ENCODE results near the gene IL17B.
"Not testable (repeated sequence)": the region's sequence is repeated elsewhere in the genome, so short reads cannot be mapped to it uniquely, and the experiment has no call there.

Gene IL17B

DNA sequence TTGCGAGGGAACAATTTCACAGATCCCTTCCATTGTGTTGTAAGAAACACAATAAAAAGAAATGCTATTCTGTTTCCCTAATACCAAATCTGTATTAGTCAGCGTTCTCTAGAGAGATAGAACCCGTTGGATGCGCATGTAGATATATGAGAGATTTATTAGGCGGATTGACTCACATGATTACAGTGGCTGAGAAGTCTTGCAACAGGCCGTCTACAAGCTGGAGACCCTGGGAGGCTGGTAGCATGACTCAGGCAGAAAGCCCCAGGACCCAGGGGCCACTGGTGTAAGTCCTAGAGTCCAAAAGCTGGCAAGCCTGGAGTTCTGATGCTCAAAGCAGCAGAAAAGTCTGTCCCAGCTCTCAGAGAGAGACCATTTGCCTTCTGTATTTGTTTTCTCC is 18.4 kb upstream of the IL17B start:
- no peaks in the 10 kb centered on the region for H3F3A ChIP-seq (ENCODE audit: insufficient read depth, low read length)
- no peaks in the 10 kb centered on the region for H3K9me3 ChIP-seq (ENCODE audit: low read length)
- no peaks in the 10 kb centered on the region for H4K20me1 ChIP-seq (ENCODE audit: insufficient read depth, low read length)
- H3K9ac ChIP-seq (ENCODE audit: low read length) = no peak overlapping the region
- H3K27me3 ChIP-seq (ENCODE audit: insufficient read depth, low read length) = peaks cover 7% of the 10 kb centered on the region; the same call in 1 of the 2 replicates
- no peaks in the 10 kb centered on the region for H3K36me3 ChIP-seq (ENCODE audit: insufficient read depth, low read length)
- H3K27ac ChIP-seq (ENCODE audit: low read depth, low read length, poor library complexity, severe bottlenecking) = no peak overlapping the region
- no peak overlapping the region for H3K4me3 ChIP-seq (ENCODE audit: low read depth, low read length, poor library complexity, severe bottlenecking)
- no peak for TF ChIP-seq EZH2 (IDR thresholded peaks at IDR 0.05; ENCODE audit: borderline replicate concordance, low read length)
- TF ChIP-seq, protein P1, sequence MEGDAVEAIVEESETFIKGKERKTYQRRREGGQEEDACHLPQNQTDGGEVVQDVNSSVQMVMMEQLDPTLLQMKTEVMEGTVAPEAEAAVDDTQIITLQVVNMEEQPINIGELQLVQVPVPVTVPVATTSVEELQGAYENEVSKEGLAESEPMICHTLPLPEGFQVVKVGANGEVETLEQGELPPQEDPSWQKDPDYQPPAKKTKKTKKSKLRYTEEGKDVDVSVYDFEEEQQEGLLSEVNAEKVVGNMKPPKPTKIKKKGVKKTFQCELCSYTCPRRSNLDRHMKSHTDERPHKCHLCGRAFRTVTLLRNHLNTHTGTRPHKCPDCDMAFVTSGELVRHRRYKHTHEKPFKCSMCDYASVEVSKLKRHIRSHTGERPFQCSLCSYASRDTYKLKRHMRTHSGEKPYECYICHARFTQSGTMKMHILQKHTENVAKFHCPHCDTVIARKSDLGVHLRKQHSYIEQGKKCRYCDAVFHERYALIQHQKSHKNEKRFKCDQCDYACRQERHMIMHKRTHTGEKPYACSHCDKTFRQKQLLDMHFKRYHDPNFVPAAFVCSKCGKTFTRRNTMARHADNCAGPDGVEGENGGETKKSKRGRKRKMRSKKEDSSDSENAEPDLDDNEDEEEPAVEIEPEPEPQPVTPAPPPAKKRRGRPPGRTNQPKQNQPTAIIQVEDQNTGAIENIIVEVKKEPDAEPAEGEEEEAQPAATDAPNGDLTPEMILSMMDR (IDR thresholded peaks at IDR 0.05; ENCODE audit: low read length) = no peak
- H3K4me2 ChIP-seq (ENCODE audit: low read length) = no peak overlapping the region
- no peak overlapping the region for H2AFZ ChIP-seq (ENCODE audit: low read length)
- H3K79me2 ChIP-seq (ENCODE audit: insufficient read depth, low read length) = no peaks in the 10 kb centered on the region
- no peaks in the 10 kb centered on the region for H3K4me1 ChIP-seq (ENCODE audit: insufficient read depth, low read length, severe bottlenecking)
- no peaks in the 10 kb centered on the region for H3K9me2 ChIP-seq (ENCODE audit: low read depth, low read length)

DNA sequence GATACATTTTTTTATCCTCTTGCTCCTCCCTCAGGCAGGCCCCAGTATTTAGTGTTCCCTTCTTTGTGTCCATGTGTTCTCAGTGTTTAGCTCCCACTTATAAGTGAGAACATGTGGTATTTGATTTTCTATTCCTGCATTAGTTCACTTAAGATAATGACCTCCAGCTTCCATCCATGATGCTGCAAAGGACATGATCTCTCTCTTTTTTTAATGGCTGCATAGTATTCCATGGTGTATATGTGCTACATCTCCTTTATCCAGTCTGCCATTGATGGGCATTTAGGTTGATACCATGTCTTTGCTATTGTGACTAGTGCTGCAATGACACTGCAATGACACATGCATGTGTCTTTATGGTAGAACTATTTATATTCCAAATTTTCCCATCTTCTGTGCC is 15.9 kb upstream of the IL17B start:
- not testable (repeated sequence) for H3K79me2 ChIP-seq (ENCODE audit: insufficient read depth, low read length); H3K36me3 ChIP-seq (ENCODE audit: insufficient read depth, low read length); H3K9ac ChIP-seq (ENCODE audit: low read length); H2AFZ ChIP-seq (ENCODE audit: low read length); H3K27me3 ChIP-seq (ENCODE audit: insufficient read depth, low read length); H3K9me3 ChIP-seq (ENCODE audit: low read length); H3K27ac ChIP-seq (ENCODE audit: low read depth, low read length, poor library complexity, severe bottlenecking); H3K4me3 ChIP-seq (ENCODE audit: low read depth, low read length, poor library complexity, severe bottlenecking); H4K20me1 ChIP-seq (ENCODE audit: insufficient read depth, low read length); H3K4me2 ChIP-seq (ENCODE audit: low read length); H3K4me1 ChIP-seq (ENCODE audit: insufficient read depth, low read length, severe bottlenecking); H3K9me2 ChIP-seq (ENCODE audit: low read depth, low read length); H3F3A ChIP-seq (ENCODE audit: insufficient read depth, low read length)

DNA sequence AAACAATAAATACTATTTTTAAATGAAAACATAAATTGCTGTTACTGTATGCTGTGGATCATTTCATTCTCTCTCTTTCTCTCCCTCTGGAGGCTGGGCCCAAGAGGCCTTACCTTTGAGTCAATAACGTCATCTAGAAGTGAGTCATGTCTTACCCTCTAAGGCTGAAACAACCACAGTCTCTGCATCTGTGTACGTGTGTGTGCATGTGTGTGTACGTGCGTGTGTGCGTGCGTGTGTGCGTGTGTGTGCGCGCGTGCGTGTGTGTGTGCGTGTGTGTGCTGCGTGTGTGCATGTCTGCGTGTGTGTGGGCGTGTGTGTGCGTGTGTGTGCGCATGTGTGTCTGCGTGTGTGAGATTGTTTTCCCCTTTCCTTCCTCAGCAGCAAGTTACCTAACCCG is 13.6 kb upstream of the IL17B start:
- H3F3A ChIP-seq (ENCODE audit: insufficient read depth, low read length) = no peaks in the 10 kb centered on the region
- peaks cover 12% of the 10 kb centered on the region; the same call in 1 of the 2 replicates for H3K27me3 ChIP-seq (ENCODE audit: insufficient read depth, low read length)
- H3K4me1 ChIP-seq (ENCODE audit: insufficient read depth, low read length, severe bottlenecking) = no peaks in the 10 kb centered on the region
- H3K4me2 ChIP-seq (ENCODE audit: low read length) = no peak overlapping the region
- no peak overlapping the region for H3K4me3 ChIP-seq (ENCODE audit: low read depth, low read length, poor library complexity, severe bottlenecking)
- no peak overlapping the region for H2AFZ ChIP-seq (ENCODE audit: low read length)
- H3K79me2 ChIP-seq (ENCODE audit: insufficient read depth, low read length) = no peaks in the 10 kb centered on the region
- no peak overlapping the region for H3K9ac ChIP-seq (ENCODE audit: low read length)
- no peaks in the 10 kb centered on the region for H3K36me3 ChIP-seq (ENCODE audit: insufficient read depth, low read length)
- no peak overlapping the region for H3K27ac ChIP-seq (ENCODE audit: low read depth, low read length, poor library complexity, severe bottlenecking)
- H3K9me2 ChIP-seq (ENCODE audit: low read depth, low read length) = no peaks in the 10 kb centered on the region
- H3K9me3 ChIP-seq (ENCODE audit: low read length) = no peaks in the 10 kb centered on the region
- TF ChIP-seq, protein P1 (IDR thresholded peaks at IDR 0.05; ENCODE audit: low read length) = no peak
- no peak for TF ChIP-seq EZH2 (IDR thresholded peaks at IDR 0.05; ENCODE audit: borderline replicate concordance, low read length)
- H4K20me1 ChIP-seq (ENCODE audit: insufficient read depth, low read length) = no peaks in the 10 kb centered on the region

DNA sequence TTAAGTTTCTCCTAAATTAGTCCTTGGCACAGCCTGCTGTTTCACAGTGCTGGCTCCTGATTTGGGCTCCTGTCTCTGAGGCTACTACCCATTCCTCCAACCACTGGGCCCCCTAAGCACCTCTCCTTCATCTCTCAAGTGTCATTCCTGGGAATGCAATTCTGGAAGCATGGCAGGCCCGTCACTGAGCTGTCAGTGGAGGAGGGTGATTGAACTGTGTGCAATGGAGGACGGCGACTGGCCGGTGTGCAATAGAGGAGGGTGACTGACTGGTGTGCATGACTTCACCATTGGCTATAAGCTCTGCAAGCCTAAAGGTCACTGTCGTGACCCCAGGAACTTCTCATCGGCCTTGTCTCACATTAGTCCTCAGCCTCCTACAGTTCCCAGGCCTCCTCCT is 12.4 kb upstream of the IL17B start:
- Histone ChIP-seq H3F3A (ENCODE audit: insufficient read depth, low read length) (no peaks in the 10 kb centered on the region), H3K27me3 (ENCODE audit: insufficient read depth, low read length) (peaks cover 10% of the 10 kb centered on the region; the same call in 1 of the 2 replicates), H3K9me3 (ENCODE audit: low read length) (no peaks in the 10 kb centered on the region), H3K27ac (ENCODE audit: low read depth, low read length, poor library complexity, severe bottlenecking) (no peak overlapping the region), H3K4me1 (ENCODE audit: insufficient read depth, low read length, severe bottlenecking) (no peaks in the 10 kb centered on the region), H3K9me2 (ENCODE audit: low read depth, low read length) (no peaks in the 10 kb centered on the region), H3K4me2 (ENCODE audit: low read length) (no peak overlapping the region), H4K20me1 (ENCODE audit: insufficient read depth, low read length) (no peaks in the 10 kb centered on the region), H3K9ac (ENCODE audit: low read length) (no peak overlapping the region), H2AFZ (ENCODE audit: low read length) (no peak overlapping the region), H3K4me3 (ENCODE audit: low read depth, low read length, poor library complexity, severe bottlenecking) (no peak overlapping the region), H3K79me2 (ENCODE audit: insufficient read depth, low read length) (no peaks in the 10 kb centered on the region), H3K36me3 (ENCODE audit: insufficient read depth, low read length) (no peaks in the 10 kb centered on the region)
- TF ChIP-seq EZH2 (IDR thresholded peaks at IDR 0.05; ENCODE audit: borderline replicate concordance, low read length) = no peak
- TF ChIP-seq, protein P1 (IDR thresholded peaks at IDR 0.05; ENCODE audit: low read length) = no peak

DNA sequence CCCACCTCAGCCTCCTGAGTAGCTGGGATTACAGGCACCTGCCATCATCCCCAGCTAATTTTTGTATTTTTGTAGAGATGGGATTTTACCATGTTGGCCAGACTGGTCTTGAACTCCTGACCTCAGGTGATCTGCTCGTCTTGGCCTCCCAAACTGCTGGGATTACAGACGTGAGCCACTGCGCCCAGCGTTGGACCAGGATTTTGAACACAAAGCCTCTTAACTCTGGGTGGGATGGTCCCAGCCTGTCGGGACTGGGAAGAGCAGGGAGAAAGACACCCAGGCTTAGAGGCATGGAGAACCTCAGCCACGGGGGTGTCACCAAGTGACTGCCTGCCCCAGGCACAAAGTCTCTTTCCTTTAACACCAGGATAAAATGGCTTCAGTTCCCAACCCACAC is 12.0 kb upstream of the IL17B start:
- not testable (repeated sequence) for H3K4me2 ChIP-seq (ENCODE audit: low read length); H3K36me3 ChIP-seq (ENCODE audit: insufficient read depth, low read length); H3K27me3 ChIP-seq (ENCODE audit: insufficient read depth, low read length); H3K9ac ChIP-seq (ENCODE audit: low read length); H3K4me3 ChIP-seq (ENCODE audit: low read depth, low read length, poor library complexity, severe bottlenecking); H3K27ac ChIP-seq (ENCODE audit: low read depth, low read length, poor library complexity, severe bottlenecking); H3K4me1 ChIP-seq (ENCODE audit: insufficient read depth, low read length, severe bottlenecking); H3K79me2 ChIP-seq (ENCODE audit: insufficient read depth, low read length); H4K20me1 ChIP-seq (ENCODE audit: insufficient read depth, low read length); H3K9me3 ChIP-seq (ENCODE audit: low read length); H2AFZ ChIP-seq (ENCODE audit: low read length); H3F3A ChIP-seq (ENCODE audit: insufficient read depth, low read length); H3K9me2 ChIP-seq (ENCODE audit: low read depth, low read length)
